ENCODE data around the gene HEATR5A.
"Not testable (repeated sequence)": the region's sequence is repeated elsewhere in the genome, so short reads cannot be mapped to it uniquely, and the experiment has no call there.

Gene HEATR5A

DNA sequence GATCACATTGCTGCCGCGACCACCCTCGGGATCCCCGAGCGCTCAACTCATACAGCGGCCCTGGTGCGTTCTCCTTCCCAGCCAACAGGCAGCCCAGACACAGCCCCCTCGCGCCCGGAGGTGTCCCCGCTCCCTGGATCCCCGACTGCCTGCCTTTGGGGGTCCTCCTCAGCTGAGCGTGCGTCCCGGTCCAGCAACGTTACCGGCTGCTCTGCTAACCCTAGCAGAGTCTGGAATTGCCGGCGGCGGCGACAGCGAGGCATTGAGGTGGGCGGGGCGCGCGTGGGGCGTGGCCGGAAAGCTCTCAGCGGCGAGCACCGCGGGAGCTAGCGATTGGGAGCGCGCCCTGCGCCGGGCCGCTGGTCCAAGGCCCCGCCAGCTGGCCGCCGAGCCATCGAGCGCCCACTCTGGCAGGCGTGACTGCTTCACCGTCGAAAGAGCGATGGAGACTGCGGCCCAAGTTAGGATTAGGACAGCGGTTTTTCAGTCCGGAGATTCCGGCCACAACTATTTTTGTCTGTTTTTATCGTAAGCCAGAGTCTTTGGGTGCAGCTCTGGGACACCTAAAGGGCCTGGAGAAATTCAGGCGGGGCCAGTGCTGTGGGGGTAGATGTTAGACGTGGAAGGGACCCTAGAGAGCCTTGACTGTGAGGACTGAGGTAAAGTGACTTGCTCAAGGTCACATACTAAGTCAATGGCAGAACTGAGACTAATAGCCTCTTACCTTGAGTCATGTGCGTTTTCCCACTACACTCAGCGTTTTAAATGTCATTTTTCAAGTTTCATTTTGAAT lies at the start of gene HEATR5A:
Gene HEATR5A, minus strand, starts transcription at position 232 of the 793 bp plus-strand sequence. CDS start 17,575 bp downstream, outside the sequence.
- peak; percentile 98 for DNase-seq (ENCODE audit: low spot score)

DNA sequence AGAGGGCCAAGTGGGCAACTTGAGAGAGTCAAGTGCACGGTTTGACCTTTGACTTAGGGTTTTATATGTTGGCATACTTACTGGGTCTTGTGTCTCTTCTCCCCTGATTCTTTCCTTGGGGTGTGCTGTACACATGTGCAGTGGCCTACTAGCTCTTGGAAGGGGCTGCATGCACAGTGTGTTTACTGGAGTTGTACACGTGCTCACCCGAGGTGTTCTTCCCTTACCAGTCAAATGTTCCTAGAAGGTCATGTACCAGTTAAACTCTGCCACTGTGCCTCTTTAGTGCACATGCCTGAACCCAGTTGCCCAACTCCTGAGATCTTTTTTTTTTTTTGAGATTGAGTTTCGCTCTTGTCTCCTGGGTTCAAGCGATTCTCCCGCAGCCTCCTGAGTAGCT lies 46.2 kb upstream of the HEATR5A start:
- DNase-seq (ENCODE audit: low spot score), result no peak

DNA sequence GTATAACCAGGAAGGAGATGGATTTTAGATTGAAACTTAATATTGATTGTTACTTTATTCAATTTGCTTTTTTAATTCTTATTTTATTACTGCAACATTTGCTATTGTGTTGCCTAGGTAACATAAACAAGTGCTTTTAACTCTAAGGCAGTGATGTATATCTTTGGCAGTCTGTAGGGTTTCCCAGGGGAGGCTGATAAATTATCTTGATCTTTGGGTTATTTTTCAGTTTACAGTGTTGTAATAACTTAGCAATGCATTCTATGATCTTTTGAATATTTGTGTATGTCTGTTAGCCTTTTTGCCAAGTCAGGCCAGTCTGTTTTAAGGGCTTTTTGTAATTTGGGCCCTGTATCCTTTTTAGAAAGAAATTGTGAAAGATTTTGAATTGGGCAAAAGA lies 44.8 kb upstream of the HEATR5A start:
- DNase-seq (ENCODE audit: low spot score), result no peak

DNA sequence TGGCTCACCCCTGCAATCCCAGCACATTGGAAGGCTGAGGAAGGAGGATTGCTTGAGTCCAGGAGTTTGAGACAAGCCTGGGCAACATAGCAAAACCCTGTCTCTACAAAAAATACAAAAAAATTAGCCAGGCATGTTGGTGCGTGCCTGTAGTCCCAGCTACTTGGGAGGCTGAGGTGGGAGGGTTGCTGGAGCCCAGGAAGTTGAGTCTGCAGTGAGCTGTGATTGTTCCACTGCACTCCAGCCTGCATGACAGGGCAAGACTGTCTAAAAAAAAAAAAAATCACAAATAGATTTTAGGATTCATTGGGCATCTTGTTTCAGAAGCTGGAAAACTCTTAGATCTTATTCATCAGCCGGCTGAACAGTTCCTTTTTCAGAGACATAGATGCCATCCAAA lies 42.1 kb upstream of the HEATR5A start:
- not testable (repeated sequence) for DNase-seq (ENCODE audit: low spot score)

DNA sequence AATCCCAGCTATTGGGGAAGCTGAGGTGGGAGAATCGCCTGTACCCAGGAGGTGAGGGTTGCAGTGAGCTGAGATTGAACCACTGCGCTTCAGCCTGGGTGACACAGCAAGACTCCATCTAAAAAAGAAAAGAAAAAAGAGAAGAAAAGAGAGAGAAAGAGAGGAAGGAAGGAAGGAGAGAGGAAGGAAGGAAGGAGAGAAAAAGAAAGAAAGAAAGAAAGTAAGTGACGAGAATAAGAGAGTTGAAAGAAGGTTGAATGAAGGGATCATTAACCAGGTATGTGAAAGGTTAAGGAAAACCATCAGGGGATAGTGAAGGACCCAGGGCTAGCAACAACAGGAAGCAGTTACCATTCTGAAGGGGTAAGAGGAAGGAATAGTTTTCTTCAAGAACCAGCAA lies 41.2 kb upstream of the HEATR5A start:
- DNase-seq (ENCODE audit: low spot score), result no peak

DNA sequence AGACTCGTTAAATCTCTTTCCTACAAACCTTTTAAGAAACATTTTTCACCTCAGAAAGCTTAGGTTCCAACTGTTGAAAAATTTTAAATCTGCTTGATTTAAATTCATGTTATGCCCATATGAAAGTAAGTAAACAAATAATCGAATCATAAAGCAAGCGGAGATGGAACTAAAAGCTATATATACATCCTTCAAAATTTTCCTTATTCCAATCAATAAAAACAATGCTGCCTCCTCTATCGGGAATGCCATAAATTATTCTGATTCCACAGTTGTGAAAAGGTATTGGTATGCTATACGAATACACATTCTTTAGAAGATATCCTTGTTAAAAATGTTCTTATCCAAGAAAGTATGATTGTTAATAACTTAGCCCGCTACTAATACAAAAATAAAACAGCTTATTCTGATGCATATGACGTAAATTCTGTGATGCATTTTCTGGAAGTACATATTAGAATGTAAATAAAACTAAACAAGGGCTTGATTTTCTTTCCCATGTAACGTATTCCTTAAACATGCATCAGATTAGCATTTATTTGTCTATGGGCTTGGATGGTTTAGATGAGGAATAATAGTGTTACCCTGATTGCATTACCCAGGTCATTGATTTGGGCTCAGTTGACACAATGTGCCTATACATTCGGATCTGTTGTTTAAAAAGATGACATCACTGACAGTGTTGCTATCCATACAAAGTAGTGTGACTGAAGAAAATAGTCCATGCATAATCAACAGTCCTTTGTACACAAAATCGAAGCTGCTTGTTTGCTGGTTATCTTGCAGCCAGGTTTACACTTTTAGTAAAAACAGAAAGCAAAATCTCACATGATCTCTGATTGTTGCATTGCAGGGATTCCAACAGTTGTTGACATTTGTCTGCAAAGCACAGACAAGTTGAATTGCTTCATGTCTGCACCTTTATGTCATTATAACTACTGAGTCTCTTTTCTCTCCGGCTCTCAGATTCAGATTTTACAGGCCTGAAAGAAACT lies 37.6 kb upstream of the HEATR5A start:
- DNase-seq (ENCODE audit: low spot score), result no peak

DNA sequence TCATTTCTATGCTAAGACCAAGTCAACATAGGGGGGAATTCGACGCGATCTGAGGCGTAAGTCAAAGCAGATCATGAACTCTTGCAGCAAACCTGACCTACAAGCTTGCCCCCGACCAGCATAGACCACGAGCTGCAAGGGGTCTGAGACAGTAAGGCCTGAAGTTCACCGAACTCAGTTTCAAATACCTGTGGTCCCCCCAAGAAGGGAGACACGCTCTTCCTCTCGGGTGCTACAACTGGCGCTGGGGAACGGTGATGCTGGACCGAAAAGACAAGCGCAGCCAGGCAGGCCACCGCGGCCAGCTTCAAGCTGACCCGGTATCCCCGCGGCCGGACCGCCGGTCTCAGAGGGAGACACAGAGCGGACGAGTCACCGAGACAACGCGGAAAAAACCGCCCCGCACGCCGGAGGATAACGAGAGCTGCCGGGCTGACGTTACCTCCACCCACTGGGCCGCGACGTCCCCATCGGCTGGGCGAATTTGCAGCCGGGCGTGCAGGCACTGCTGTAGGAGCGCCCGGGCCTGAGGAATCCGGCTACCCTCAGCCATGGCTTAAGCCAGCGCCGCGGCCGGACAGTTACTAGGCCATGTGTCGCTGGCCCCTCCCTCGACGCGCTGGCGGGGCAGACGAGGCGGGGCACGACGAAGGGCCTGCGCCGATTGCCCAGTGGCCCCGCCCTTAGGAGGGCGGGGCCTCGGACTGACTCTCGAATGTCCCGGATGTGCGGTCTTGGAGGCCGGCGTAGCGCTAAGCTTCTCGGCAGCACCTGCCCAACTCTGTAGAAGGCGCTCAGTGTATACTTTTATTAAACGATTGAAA lies 36.7 kb upstream of the HEATR5A start, which contains the start of gene DTD2:
Gene DTD2, minus strand, starts transcription at position 666 of the 824 bp plus-strand sequence. Its CDS starts 113 bp downstream, at position 553.
- DNase-seq (ENCODE audit: low spot score), result peak; percentile 97

DNA sequence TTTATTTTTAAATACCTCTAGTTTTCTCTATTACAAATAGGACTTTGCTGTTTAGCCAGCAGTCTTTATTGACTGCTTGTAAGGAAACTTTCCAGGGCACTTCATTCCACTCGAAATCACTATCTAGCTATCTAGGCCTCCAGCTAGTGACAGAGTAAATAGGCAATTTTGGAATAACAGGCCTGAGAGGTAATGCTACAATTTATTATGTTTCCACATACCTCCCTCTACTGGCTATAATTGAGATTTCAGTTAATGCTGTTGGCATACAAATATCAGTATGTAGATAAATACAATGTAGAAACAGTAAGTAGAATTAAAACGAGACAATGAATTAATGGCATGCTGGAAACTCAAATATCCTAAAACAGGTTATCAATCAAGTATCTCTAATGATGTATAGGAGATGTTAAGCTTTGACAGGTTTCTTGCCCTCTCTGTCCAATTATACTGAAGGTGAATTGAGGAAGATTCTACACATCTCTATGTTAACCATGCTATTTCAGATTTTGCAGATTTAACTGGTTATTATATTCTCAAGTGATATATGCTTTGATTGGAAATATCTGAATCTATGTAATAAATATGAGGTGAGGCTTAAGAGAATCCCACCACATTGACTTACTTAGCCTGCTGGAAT lies 29.7 kb upstream of the HEATR5A start:
- peak; percentile 49 for DNase-seq (ENCODE audit: low spot score)

DNA sequence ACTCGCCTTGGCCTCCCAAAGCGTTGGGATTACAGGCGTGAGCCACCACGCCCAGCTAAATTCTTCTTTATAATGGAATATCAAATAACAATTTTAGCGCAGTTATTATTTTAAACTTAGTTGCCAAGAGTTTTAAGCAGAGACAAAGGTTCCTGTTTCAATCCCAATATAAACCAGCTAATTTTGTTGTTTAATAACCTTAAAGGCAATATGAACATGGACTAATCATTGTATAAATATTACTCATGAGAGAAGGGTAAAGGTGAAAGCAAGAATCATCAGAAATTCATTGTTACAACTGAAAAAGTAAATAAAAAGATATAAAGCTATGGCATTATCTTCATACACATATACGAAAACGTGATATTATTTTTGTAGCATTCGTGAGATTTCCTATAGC lies 28.8 kb upstream of the HEATR5A start:
- no peak for DNase-seq (ENCODE audit: low spot score)

DNA sequence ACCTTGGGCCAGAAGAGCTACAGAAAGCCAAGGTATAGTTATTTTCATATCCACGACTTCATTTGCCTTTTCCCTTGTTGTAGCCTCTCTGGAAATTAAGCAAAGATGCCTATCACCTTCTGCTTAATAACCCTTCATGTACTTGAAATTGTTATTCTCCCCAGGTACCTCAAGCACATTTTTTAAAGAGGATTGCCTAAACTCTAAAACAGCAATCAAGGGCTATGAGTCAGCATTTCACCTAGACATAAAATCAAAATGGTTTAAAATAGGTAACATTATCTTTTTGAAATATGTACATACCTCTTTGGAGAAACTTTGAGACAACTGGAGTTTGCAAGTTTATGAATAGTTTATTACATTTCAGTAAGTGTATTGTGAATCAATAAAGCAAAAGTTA lies 25.4 kb upstream of the HEATR5A start:
- DNase-seq (ENCODE audit: low spot score), result no peak

DNA sequence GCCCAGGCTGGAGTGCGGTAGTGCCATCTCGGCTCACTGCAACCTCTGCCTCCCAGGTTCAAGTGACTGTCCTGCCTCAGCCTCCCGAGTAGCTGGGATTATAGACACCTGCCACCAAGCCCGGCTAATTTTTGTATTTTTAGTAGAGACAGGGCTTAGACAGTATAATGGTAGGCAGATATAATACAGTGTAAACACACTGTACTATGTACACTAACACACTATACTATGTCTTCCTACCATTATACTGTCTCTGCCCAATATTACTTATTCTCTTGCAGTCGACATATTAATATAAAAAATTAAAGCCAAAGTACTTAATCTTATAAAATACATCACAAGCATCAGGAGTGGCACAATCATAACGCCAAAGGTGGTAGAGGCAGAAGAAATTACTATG lies 21.9 kb upstream of the HEATR5A start:
- DNase-seq (ENCODE audit: low spot score), result no peak

DNA sequence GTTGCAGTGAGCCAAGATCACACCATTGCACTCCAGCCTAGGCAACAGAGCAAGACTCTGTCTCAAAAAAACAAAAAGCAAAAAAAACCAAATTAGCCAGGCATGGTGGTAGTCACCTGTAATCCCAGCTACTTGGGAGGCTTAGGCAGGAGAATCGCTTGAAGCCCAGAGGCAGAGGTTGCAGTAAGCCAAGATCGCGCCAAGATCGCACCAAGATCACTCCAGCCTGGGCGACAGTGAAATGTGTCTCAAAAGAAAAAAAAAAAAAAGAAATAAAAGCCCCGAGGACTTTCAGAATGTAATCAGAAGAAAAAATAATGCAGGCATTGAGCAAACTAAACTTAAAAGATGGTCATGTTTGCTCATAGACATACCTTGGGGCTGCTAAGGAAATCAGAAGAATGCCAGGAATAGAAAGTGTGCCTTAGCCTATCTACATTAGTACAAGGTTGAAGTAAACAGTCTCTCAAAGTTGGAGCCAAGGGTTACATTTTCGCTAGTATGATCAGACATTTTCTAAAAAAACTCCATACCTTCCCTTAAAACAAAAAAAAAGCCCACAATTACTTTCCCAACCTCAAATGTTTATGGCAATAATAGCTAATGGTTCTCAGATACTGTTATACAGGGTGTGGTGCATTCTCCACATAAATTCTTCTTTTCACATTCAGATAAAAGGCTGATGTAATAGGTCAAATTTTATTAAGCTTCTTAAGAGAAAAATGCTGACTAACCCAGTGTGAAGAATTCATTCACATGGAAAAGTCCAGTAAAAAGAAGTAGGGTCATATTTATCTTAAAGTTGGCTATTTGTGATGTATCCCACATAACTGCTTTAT lies 21.1 kb upstream of the HEATR5A start:
- DNase-seq (ENCODE audit: low spot score), result peak; percentile 29

DNA sequence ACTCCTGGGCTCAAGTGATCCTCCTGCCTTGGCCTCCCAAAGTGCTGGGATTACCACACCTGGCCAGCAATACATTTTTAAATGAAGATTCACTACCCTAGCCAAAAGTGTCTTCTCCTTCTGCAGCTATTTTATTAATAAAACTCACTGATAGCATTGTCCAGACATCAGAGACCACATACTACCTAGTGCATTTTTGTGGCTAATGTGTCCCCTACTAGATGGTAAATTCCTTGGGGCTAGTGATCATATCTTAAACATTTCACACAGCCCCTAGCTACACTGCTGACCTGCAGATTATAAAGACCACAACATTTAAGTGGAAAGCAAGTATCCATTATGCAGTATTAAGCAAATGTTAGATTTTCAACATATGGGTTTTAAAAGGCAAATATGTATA lies 19.9 kb upstream of the HEATR5A start:
- DNase-seq (ENCODE audit: low spot score), result no peak

DNA sequence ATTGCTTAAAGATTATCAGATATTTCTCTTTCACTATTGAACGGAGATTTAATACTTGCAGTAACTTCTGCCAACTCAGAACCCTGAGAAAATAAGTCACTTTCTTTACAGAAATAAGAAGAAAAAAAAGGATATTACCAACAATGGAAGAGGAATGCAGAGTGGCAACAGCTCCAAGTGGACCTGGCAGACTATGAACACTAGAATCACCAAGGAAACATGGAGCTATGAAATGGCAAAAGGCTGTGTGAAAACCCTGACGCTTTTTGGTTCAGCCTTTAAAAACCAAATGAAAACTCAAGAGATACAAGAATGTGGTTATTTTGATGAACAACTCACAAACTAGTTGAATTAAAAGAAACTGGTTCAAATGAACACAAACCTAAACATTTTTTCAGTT lies 19.2 kb upstream of the HEATR5A start:
- DNase-seq (ENCODE audit: low spot score), result no peak

DNA sequence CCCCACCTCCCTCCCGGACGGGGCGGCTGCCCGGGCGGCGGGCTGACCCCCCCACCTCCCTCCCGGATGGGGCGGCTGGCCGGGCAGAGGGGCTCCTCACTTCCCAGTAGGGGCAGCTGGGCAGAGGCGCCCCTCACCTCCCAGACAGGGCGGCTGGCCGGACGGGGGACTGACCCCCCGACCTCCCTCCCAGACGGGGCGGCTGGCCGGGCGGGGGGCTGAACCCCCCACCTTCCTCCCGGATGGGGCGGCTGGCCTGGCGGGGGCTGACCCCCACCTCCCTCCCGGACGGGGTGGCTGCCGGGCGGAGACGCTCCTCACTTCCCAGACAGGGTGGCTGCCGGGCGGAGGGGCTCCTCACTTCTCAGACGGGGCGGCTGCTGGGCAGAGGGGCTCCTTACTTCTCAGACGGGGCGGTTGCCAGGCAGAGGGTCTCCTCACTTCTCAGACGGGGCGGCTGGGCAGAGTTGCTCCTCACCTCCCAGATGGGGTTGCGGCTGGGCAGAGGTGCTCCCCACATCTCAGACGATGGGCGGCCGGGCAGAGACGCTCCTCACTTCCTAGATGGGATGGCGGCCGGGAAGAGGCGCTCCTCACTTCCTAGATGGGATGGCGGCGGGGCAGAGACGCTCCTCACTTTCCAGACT lies 16.8 kb upstream of the HEATR5A start:
- not testable (repeated sequence) for DNase-seq (ENCODE audit: low spot score)

DNA sequence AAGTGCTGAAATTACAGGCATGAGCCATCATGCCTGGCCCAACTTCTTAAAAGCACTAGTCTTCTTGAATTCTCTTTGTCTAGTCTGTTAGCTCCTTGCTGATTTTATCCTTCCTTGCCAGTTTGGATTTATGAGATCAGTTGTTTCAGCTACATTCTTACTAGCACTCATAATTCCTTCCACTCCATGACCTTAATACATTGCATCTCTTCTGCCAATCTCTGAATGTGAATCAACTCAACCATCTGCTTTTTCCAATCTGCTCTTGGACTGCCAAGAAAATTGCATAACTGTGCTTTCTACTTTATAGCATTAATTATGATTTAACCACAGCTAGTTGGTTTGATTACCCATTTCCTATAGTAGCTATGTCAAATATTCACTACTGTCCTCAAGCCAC lies 14.9 kb upstream of the HEATR5A start:
- DNase-seq (ENCODE audit: low spot score), result peak; percentile 25

DNA sequence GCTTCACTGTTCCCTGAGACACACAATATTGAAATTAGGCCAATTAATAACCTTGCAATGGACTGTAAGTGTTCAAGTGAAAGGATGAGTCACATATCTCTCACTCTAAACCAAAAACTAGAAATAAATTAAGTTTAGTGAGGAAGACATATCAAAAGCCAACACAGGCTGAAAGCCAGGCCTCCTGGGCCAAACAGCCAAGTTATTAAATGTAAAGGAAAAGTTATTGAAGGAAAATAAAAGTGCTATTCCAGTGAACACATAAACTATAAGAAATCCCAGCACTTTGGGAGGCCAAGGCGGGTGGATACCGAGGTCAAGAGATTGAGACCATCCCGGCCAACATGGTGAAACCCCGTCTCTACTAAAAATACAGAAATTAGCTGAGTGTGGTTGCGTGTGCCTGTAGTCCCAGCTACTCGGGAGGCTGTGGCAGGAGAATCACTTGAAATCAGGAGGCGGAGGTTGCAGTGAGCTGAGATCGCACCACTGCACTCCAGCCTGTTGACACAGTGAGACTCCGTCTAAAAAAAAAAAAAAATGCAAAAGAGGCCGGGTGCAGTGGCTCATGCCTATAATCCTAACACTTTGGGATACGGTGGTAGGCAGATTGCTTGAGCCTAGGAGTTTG lies 10.4 kb upstream of the HEATR5A start:
- DNase-seq (ENCODE audit: low spot score), result no peak

DNA sequence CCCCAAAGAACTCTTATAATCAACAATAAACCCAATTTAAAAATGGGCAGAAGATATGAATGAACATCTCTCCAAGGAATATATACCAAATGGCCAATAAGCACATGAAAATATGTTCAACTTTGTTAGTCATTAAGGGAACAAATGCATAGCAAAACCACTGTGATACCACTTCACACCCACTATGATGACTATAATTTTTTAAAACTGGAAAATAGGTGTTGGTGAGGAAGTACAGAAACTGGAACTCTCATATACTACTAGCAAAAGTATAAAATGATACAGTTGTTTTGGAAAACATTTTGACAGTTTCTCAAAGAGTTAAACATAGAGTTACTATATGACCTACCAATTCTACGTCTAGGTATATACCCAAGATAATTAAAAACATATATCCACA lies 9.4 kb upstream of the HEATR5A start:
- no peak for DNase-seq (ENCODE audit: low spot score)

DNA sequence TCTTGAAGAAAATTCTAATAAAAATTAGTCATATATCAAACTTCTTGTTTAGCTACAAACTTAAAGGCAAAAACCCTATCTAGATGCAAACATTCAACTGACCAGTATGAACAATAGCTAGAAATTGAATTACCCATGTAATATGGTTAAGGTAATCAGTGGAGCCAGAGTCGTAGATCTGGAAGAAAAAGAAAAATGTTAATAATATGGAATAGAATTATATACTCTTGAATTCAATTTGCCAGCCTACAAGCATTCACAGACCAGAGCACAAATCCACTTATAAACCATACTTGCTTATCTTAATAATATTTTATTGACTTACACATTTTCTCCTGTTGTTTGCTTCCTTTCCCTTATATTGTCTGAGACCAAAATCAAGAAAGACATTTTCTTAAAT lies 7.7 kb upstream of the HEATR5A start:
- no peak for DNase-seq (ENCODE audit: low spot score)

DNA sequence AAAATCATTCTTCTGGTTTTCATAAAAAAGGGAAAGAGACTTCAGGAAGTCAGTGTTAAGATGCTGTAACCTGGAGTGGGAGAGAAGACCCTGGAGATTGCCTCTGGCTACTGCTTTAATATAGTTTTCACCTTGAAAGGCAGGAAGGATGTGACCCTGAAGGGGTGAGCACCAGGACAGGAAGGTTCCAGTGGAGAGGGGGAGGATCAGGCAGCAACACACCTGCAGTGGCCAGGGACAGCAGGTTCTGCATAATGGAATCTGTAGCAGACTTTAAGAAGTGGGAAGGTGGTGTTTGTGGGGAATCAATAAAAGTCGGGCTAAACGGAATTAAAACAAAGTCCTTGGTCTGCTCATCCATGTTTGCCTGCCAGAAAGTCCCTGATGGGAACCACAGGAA lies 6.3 kb upstream of the HEATR5A start:
- DNase-seq (ENCODE audit: low spot score), result no peak
